ENCODE measurements around the gene SYNGR1.
A peak's percentile ranks its signal among the peaks of the same experiment; 100 is the strongest.

The SYNGR1 gene

GRCh38 chr22:39361496-39361895 is 11.7 kb downstream of the SYNGR1 start:
- TF ChIP-seq FOXM1 (IDR thresholded peaks at IDR 0.05; ENCODE audit: borderline replicate concordance, low read depth) = no peak
- 0 out of 2 replicates have a peak, but pooled peaks have one; percentile 5 for TF ChIP-seq ZBTB7A (IDR thresholded peaks at IDR 0.05; ENCODE audit: low read depth)
- TF ChIP-seq CREB1 (IDR thresholded peaks at IDR 0.05; ENCODE audit: low read depth) = no peak
- TF ChIP-seq USF1 (IDR thresholded peaks at IDR 0.05) = no peak
- no peak for TF ChIP-seq TCF12 (IDR thresholded peaks at IDR 0.05; ENCODE audit: low read depth)
- peak; percentile 0; the same call in 1 of the 2 replicates for TF ChIP-seq MAX (IDR thresholded peaks at IDR 0.05)
- TF ChIP-seq RAD21 (IDR thresholded peaks at IDR 0.05; ENCODE audit: low read depth) = no peak
- TF ChIP-seq, protein P1, sequence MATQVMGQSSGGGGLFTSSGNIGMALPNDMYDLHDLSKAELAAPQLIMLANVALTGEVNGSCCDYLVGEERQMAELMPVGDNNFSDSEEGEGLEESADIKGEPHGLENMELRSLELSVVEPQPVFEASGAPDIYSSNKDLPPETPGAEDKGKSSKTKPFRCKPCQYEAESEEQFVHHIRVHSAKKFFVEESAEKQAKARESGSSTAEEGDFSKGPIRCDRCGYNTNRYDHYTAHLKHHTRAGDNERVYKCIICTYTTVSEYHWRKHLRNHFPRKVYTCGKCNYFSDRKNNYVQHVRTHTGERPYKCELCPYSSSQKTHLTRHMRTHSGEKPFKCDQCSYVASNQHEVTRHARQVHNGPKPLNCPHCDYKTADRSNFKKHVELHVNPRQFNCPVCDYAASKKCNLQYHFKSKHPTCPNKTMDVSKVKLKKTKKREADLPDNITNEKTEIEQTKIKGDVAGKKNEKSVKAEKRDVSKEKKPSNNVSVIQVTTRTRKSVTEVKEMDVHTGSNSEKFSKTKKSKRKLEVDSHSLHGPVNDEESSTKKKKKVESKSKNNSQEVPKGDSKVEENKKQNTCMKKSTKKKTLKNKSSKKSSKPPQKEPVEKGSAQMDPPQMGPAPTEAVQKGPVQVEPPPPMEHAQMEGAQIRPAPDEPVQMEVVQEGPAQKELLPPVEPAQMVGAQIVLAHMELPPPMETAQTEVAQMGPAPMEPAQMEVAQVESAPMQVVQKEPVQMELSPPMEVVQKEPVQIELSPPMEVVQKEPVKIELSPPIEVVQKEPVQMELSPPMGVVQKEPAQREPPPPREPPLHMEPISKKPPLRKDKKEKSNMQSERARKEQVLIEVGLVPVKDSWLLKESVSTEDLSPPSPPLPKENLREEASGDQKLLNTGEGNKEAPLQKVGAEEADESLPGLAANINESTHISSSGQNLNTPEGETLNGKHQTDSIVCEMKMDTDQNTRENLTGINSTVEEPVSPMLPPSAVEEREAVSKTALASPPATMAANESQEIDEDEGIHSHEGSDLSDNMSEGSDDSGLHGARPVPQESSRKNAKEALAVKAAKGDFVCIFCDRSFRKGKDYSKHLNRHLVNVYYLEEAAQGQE (IDR thresholded peaks at IDR 0.05; ENCODE audit: low read depth) = no peak
- TF ChIP-seq NFIC (IDR thresholded peaks at IDR 0.05) = no peak
- no peak for TF ChIP-seq YY1 (IDR thresholded peaks at IDR 0.05; ENCODE audit: low read depth)

DNA sequence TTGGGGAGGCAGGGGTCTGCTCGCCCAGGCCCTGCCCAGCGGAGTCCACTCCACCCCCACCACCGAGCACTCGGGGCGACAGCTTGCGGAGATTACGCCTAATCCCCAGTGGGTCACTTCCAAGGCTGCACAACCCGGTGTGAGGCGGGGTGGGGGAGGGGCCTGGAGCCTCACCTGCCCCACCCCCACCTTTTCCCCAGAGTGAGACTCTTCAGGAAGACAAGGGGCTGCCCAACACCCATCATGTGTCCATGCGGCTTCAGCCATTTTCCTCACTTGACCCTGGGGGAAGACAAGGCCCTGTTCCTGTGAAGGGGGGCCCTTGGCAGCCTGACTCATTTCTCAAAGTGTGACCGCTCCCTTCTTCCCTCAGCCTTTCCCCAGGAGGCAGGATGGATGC is 12.5 kb downstream of the SYNGR1 start:
- TF ChIP-seq CEBPB (IDR thresholded peaks at IDR 0.05) (no peak), USF1 (IDR thresholded peaks at IDR 0.05) (no peak), NFIC (IDR thresholded peaks at IDR 0.05) (no peak), MAX (IDR thresholded peaks at IDR 0.05) (no peak), FOXM1 (IDR thresholded peaks at IDR 0.05; ENCODE audit: borderline replicate concordance, low read depth) (no peak), RAD21 (IDR thresholded peaks at IDR 0.05; ENCODE audit: low read depth) (no peak), TAF1 (IDR thresholded peaks at IDR 0.05; ENCODE audit: low read depth) (no peak), TCF12 (IDR thresholded peaks at IDR 0.05; ENCODE audit: low read depth) (no peak), EGR1 (IDR thresholded peaks at IDR 0.05) (no peak), CREB1 (IDR thresholded peaks at IDR 0.05; ENCODE audit: low read depth) (no peak), YY1 (IDR thresholded peaks at IDR 0.05; ENCODE audit: low read depth) (no peak), ZBTB7A (IDR thresholded peaks at IDR 0.05; ENCODE audit: low read depth) (no peak)
- TF ChIP-seq, protein P1 (IDR thresholded peaks at IDR 0.05; ENCODE audit: low read depth) = no peak

- no peak for TF ChIP-seq TCF12 (IDR thresholded peaks at IDR 0.05; ENCODE audit: low read depth)
- no peak for TF ChIP-seq MAX (IDR thresholded peaks at IDR 0.05)
- TF ChIP-seq, protein P1 (IDR thresholded peaks at IDR 0.05; ENCODE audit: low read depth) = no peak
- no peak for TF ChIP-seq FOXM1 (IDR thresholded peaks at IDR 0.05; ENCODE audit: borderline replicate concordance, low read depth)
- no peak for TF ChIP-seq EP300 (IDR thresholded peaks at IDR 0.05; ENCODE audit: borderline replicate concordance)
- TF ChIP-seq RAD21 (IDR thresholded peaks at IDR 0.05; ENCODE audit: low read depth) = no peak
- no peak for TF ChIP-seq YY1 (IDR thresholded peaks at IDR 0.05; ENCODE audit: low read depth)
- TF ChIP-seq USF1 (IDR thresholded peaks at IDR 0.05) = no peak
- no peak for TF ChIP-seq TEAD4 (IDR thresholded peaks at IDR 0.05)
- TF ChIP-seq EGR1 (IDR thresholded peaks at IDR 0.05) = no peak
- no peak for TF ChIP-seq NFIC (IDR thresholded peaks at IDR 0.05)
- no peak for TF ChIP-seq CEBPB (IDR thresholded peaks at IDR 0.05)
- TF ChIP-seq ZBTB7A (IDR thresholded peaks at IDR 0.05; ENCODE audit: low read depth) = no peak
- no peak for TF ChIP-seq TAF1 (IDR thresholded peaks at IDR 0.05; ENCODE audit: low read depth)
- TF ChIP-seq CREB1 (IDR thresholded peaks at IDR 0.05; ENCODE audit: low read depth) = no peak
Measured at GRCh38 chr22:39362932-39363331, 13.1 kb downstream of the SYNGR1 start.
